Breast epithelium (tissue), 4 donors: ENCODE measurements around the gene CFAP43. TPM values are rescaled to one million over a fixed set of nuclear protein-coding genes. Genes with fewer than 3 reads are reported as not detected.
A peak's percentile ranks its signal among the peaks of the same experiment; 100 is the strongest.

Experiments
- DNase-seq, 2 donors: peaks; one replicate each; pipeline ENCODE4 v3.0.0-alpha.2; 2019; ENCODE audit warnings: low spot score in 2 of 2
- H3K27ac ChIP-seq, 2 donors: fragments of 200-600 bp; sonication (generic) in 1 of 2; one replicate each; pipeline ENCODE4 v1.5.1; 2016 to 2019; ENCODE audit warnings: mild to moderate bottlenecking in 1 of 2
- H3K27me3 ChIP-seq, 2 donors: fragments of 200-600 bp; sonication (generic) in 1 of 2; one replicate each; pipeline versions ENCODE4 v1.5.1 to v1.6.0; 2017 to 2019; ENCODE audit warnings: control low read depth in 1 of 2, mild to moderate bottlenecking in 1 of 2
- H3K36me3 ChIP-seq: fragments of 200-600 bp; one replicate; pipeline ENCODE4 v1.5.1; 2019
- H3K4me1 ChIP-seq, 2 donors: fragments of 200-600 bp; sonication (generic); one replicate each; pipeline ENCODE4 v1.5.1; 2016 to 2019; ENCODE audit warnings: control low read depth in 1 of 2
- H3K4me3 ChIP-seq, 3 donors: fragments of 200-600 bp; sonication (generic); 1 replicate in 2 of 3; 2 replicates in 1 of 3; pipeline ENCODE4 v1.5.1; 2016 to 2019; ENCODE audit warnings: mild to moderate bottlenecking in 3 of 3, moderate library complexity in 2 of 3
- H3K9me3 ChIP-seq, 2 donors: fragments of 200-600 bp; sonication (generic) in 1 of 2; one replicate each; pipeline ENCODE4 v1.5.1; 2016 to 2019; ENCODE audit warnings: control low read depth in 1 of 2
- POLR2A ChIP-seq: fragments of 450-650 bp; IDR thresholded peaks from one replicate; pipeline ENCODE4 v1.6.1; 2016; ENCODE audit warnings: antibody characterized with exemption, mild to moderate bottlenecking, moderate library complexity
- POLR2AphosphoS5 ChIP-seq, 3 donors: sonication (generic); formaldehyde crosslinking; IDR thresholded peaks; one replicate each; pipeline ENCODE4 v1.6.1; 2017; ENCODE audit warnings: antibody characterized with exemption in 3 of 3
- intact Hi-C: fragments of 100-400 bp; cut with DNase I; formaldehyde crosslinking; loops from one replicate; pipeline ENCODE4 v1.15.1; 2023; ENCODE audit warnings: low total_unique reads
- total RNA-seq, 3 donors: library from RNA; depleted of rRNA; stranded (reverse); fragments of >200 nt; gene quantifications; one replicate each; pipeline ENCODE4 v1.1.0, GENCODE V29; 2016
- TF ChIP-seq, protein P1 (sequence below), 3 donors: fragments of 450-650 bp; IDR thresholded peaks; one replicate each; pipeline ENCODE4 v1.5.1; 2016 to 2017; ENCODE audit warnings: antibody characterized with exemption in 3 of 3, mild to moderate bottlenecking in 3 of 3, moderate library complexity in 3 of 3

The CFAP43 gene
- total RNA-seq, 3 donors from 2014 or later: 0.32 to 8.5 (median 3.9) TPM

DNA sequence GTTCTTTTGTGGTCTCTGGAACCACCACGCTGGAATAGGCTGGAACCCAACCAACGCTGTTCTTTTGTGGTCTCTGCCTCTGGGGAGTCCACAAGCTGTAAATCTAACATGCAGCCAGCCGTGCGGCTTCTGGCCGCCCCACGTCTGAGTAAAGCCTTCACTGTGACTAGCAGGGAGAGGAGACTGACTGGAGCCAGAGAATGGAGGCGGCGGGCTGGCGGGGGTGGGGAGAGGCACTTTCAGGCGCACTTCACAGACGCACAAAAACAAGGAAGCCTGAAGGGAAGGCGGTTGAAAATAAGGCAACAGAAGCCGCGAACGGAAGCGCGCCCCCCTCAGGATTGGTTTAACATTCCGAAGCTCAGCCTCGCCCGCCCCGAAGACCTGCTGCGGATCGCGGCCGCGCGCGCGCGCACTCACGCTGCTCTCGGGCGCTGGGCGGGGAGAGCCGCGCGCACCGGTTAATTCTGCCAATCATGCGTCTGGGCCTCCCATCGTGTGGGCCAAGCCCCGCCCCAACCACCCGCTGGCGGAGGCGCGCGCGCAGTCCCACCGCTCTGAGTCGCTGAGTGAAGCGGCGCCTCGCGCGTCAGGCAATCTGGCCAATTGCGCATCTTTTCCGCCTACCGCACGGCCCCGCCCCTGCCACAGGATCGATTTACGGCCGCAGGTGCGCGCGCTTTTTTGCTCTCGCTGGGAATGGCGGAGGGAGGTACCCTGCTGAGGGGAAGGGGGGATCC is 110.5 kb downstream of the CFAP43 start, which contains the start of gene SFR1:
Gene SFR1, plus strand, starts transcription at position 687 of the 740 bp plus-strand sequence. Its CDS starts 13 bp downstream, at position 700.
- TF ChIP-seq, protein P1, sequence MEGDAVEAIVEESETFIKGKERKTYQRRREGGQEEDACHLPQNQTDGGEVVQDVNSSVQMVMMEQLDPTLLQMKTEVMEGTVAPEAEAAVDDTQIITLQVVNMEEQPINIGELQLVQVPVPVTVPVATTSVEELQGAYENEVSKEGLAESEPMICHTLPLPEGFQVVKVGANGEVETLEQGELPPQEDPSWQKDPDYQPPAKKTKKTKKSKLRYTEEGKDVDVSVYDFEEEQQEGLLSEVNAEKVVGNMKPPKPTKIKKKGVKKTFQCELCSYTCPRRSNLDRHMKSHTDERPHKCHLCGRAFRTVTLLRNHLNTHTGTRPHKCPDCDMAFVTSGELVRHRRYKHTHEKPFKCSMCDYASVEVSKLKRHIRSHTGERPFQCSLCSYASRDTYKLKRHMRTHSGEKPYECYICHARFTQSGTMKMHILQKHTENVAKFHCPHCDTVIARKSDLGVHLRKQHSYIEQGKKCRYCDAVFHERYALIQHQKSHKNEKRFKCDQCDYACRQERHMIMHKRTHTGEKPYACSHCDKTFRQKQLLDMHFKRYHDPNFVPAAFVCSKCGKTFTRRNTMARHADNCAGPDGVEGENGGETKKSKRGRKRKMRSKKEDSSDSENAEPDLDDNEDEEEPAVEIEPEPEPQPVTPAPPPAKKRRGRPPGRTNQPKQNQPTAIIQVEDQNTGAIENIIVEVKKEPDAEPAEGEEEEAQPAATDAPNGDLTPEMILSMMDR (IDR thresholded peaks at IDR 0.05): peak; percentile 29 to 67 (median 66)
- TF ChIP-seq POLR2AphosphoS5 (IDR thresholded peaks at IDR 0.05) (peak; percentile 51 to 94 (median 78)), POLR2A (peak; percentile 77)
- Histone ChIP-seq H3K36me3 (no peaks in the 10 kb centered on the region), H3K27me3 (no peaks in the 10 kb centered on the region), H3K9me3 (no peaks in the 10 kb centered on the region), H3K4me3 (peak within 1 kb of the TSS; percentile 68 to 77 (median 69)), H3K4me1 (peaks cover 0 to 3% of the 10 kb centered on the region in 2 donors), H3K27ac (peak within 1 kb of the TSS; percentile 98 to 100)
- peak; percentile 98 for DNase-seq
- intact Hi-C loops: no loop called here

DNA sequence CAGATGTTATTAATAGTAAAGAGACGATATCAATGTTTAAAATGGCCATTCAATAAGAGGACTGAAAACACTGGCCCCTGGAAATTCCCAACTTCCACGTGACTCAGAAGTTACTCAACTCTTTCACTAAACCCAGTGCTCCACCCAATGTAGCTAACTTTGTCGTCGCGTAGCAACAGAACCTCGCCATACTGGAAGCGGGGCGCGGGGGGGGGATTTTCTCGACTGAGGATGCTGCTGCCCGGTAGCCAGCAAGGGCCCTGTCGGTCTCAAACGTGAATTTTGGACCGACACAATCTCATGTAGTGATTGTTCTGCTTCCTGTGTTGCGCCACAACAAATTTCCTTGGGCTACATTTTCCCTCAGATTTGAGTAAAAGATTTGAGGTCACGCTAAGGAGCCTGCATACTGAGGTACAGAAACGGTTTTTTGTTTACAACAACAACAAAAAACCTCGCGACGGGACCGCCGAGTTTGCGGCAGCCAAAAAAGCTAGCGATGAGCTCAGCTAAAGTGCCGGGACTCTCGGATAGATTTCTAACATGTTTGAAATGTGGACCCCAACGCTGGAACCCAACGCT is 111.2 kb downstream of the CFAP43 start:
- no peaks in the 10 kb centered on the region for H3K36me3 ChIP-seq
- peak in 2 of 3 donors; percentile 76 to 82 for TF ChIP-seq POLR2AphosphoS5 (IDR thresholded peaks at IDR 0.05)
- TF ChIP-seq POLR2A: peak; percentile 42
- TF ChIP-seq, protein P1 (IDR thresholded peaks at IDR 0.05): no peak
- intact Hi-C loops: no loop called here
- H3K4me1 ChIP-seq: peaks cover 0 to 3% of the 10 kb centered on the region in 2 donors
- DNase-seq: peak; percentile 94 to 95
- peak overlapping the region; percentile 98 to 100 for H3K27ac ChIP-seq
- H3K9me3 ChIP-seq: no peaks in the 10 kb centered on the region
- no peaks in the 10 kb centered on the region for H3K27me3 ChIP-seq
- peak overlapping the region; percentile 68 to 77 (median 69) for H3K4me3 ChIP-seq

DNA sequence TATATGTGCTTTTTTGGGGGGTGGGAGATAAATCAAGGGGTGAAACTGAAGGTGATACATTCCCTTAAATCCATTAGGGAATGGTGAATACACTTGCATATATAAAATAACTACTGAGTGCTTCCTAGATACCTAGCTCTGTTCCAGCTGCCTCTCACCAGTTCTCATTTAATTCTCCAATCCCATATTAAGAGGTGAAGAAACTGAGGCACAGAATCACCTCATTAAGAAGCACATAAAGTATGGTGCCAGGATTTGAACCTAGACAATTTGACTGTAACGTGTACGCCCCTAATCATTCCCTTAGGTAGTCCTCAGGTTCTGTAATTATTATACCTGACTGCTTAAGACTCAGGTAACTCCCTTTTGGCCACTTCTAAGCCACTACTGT is 111.7 kb downstream of the CFAP43 start:
- peaks cover 0 to 3% of the 10 kb centered on the region in 2 donors for H3K4me1 ChIP-seq
- peak overlapping the region; percentile 98 to 100 for H3K27ac ChIP-seq
- no peaks in the 10 kb centered on the region for H3K36me3 ChIP-seq
- no peak for TF ChIP-seq POLR2AphosphoS5 (IDR thresholded peaks at IDR 0.05)
- TF ChIP-seq, protein P1 (IDR thresholded peaks at IDR 0.05): no peak
- no peak for TF ChIP-seq POLR2A
- peak overlapping the region; percentile 68 to 77 (median 69) for H3K4me3 ChIP-seq
- no peaks in the 10 kb centered on the region for H3K9me3 ChIP-seq
- no peaks in the 10 kb centered on the region for H3K27me3 ChIP-seq
- intact Hi-C loops: no loop called here
- no peak for DNase-seq

DNA sequence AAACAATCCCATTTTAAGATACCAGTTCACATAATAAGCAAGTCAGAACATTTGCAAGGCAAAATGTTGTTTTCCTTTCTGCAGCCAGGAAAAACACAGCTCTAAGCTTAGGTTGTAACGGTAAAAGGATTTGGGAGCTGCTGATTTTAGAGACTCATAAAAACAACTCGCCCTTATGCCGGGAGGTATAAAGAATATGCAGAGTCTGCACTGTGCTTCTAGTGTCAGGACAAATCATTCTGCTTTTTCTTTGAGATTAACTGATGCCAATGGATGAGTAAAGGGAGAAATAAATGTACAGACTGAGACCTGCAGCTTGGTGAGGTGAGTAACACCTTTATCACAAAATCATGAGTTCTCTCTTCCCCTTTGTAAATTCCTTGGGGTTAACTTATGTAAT is 112.2 kb downstream of the CFAP43 start:
- Histone ChIP-seq H3K27ac (peak overlapping the region; percentile 98 to 100), H3K9me3 (no peaks in the 10 kb centered on the region), H3K27me3 (no peaks in the 10 kb centered on the region), H3K4me1 (peaks cover 0 to 3% of the 10 kb centered on the region in 2 donors), H3K36me3 (no peaks in the 10 kb centered on the region), H3K4me3 (no peak overlapping the region)
- TF ChIP-seq POLR2A (no peak), POLR2AphosphoS5 (IDR thresholded peaks at IDR 0.05) (no peak)
- TF ChIP-seq, protein P1 (IDR thresholded peaks at IDR 0.05): no peak
- intact Hi-C loops: no loop called here
- no peak for DNase-seq

DNA sequence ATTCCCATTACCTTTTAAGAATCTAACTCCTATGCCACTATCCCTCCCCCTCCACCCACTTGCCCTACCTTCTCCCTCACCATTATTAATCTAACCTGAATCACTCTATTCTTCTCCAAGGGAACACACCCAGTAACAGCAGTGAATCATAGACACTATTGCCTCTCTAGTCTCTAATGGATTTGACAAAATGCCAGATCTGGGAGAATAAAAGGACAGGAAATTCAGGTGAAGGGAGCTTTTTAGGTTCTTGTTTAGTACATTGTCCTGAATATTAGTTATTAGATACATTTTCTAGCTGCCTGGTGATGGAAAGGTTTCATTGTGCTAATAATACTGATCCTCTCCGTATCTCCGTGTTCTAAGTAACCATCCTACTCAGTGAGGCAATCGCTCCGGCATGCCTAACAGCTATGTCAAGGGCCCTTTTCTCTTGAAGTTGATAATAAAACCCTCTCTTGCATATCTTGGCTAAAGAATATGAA is 114.3 kb downstream of the CFAP43 start:
- H3K27me3 ChIP-seq: no peaks in the 10 kb centered on the region
- DNase-seq: peak in 1 of 2 donors; percentile 51
- H3K4me3 ChIP-seq: no peak overlapping the region
- TF ChIP-seq, protein P1 (IDR thresholded peaks at IDR 0.05): no peak
- TF ChIP-seq POLR2AphosphoS5 (IDR thresholded peaks at IDR 0.05): no peak
- no peak for TF ChIP-seq POLR2A
- H3K9me3 ChIP-seq: no peaks in the 10 kb centered on the region
- H3K27ac ChIP-seq: peak overlapping the region; percentile 73 to 86
- H3K4me1 ChIP-seq: peaks cover 0 to 3% of the 10 kb centered on the region in 2 donors
- no peaks in the 10 kb centered on the region for H3K36me3 ChIP-seq
- intact Hi-C loops: no loop called here
